Measurements from ENCODE around the gene SGSM1.

SGSM1 gene

GRCh38 chr22:24925586-24926427 lies 119.8 kb downstream of the SGSM1 start:
- Histone ChIP-seq H3K36me3 (replicated peaks) (no peaks in the 10 kb centered on the region), H3K4me1 (no peaks in the 10 kb centered on the region), H3K4me3 (no peak overlapping the region), H3K9me3 (no peaks in the 10 kb centered on the region), H3K27me3 (ENCODE audit: low read depth) (peaks cover 2% of the 10 kb centered on the region; the same call in 1 of the 2 replicates)
- in situ Hi-C loops (cut with MboI; ENCODE audit: low sequenced_read_pairs), result no loop called here
- no peak for DNase-seq (ENCODE audit: low spot score in 2 of 2)

GRCh38 chr22:24926428-24926725 lies 120.4 kb downstream of the SGSM1 start:
- Histone ChIP-seq H3K9me3 (no peaks in the 10 kb centered on the region), H3K4me1 (no peaks in the 10 kb centered on the region), H3K36me3 (replicated peaks) (no peaks in the 10 kb centered on the region), H3K27me3 (ENCODE audit: low read depth) (peaks cover 8% of the 10 kb centered on the region; the same call in 1 of the 2 replicates), H3K4me3 (no peak overlapping the region)
- DNase-seq (ENCODE audit: low spot score in 2 of 2), result no peak
- in situ Hi-C loops (cut with MboI; ENCODE audit: low sequenced_read_pairs), result no loop called here

GRCh38 chr22:24926849-24927579 lies 121.0 kb downstream of the SGSM1 start:
- Histone ChIP-seq H3K4me1 (no peaks in the 10 kb centered on the region), H3K36me3 (replicated peaks) (no peaks in the 10 kb centered on the region), H3K9me3 (no peaks in the 10 kb centered on the region), H3K4me3 (no peak overlapping the region), H3K27me3 (ENCODE audit: low read depth) (peaks cover 14% of the 10 kb centered on the region; the same call in 1 of the 2 replicates)
- DNase-seq (ENCODE audit: low spot score in 2 of 2), result no peak
- in situ Hi-C loops (cut with MboI; ENCODE audit: low sequenced_read_pairs), result no loop called here

- DNase-seq (ENCODE audit: low spot score in 2 of 2), result no peak
- Histone ChIP-seq H3K27me3 (ENCODE audit: low read depth) (peaks cover 15% of the 10 kb centered on the region; the same call in 1 of the 2 replicates), H3K9me3 (no peaks in the 10 kb centered on the region), H3K4me3 (no peak overlapping the region), H3K4me1 (no peaks in the 10 kb centered on the region), H3K36me3 (replicated peaks) (no peaks in the 10 kb centered on the region)
- in situ Hi-C loops (cut with MboI; ENCODE audit: low sequenced_read_pairs), result no loop called here
Measured at GRCh38 chr22:24928322-24928721, 122.3 kb downstream of the SGSM1 start.

- no peaks in the 10 kb centered on the region for H3K4me1 ChIP-seq
- peaks cover 25% of the 10 kb centered on the region for H3K27me3 ChIP-seq (ENCODE audit: low read depth)
- H3K4me3 ChIP-seq, result no peak overlapping the region
- no peaks in the 10 kb centered on the region for H3K36me3 ChIP-seq (replicated peaks)
- in situ Hi-C loops (cut with MboI; ENCODE audit: low sequenced_read_pairs), result no loop called here
- no peak for DNase-seq (ENCODE audit: low spot score in 2 of 2)
- H3K9me3 ChIP-seq, result no peaks in the 10 kb centered on the region
Measured at GRCh38 chr22:24930678-24931077, 124.7 kb downstream of the SGSM1 start.

- in situ Hi-C loops (cut with MboI; ENCODE audit: low sequenced_read_pairs), result no loop called here
- H3K9me3 ChIP-seq, result no peaks in the 10 kb centered on the region
- no peak for DNase-seq (ENCODE audit: low spot score in 2 of 2)
- H3K36me3 ChIP-seq (replicated peaks), result no peaks in the 10 kb centered on the region
- H3K27me3 ChIP-seq (ENCODE audit: low read depth), result peaks cover 22% of the 10 kb centered on the region
- no peak overlapping the region for H3K4me3 ChIP-seq
- no peaks in the 10 kb centered on the region for H3K4me1 ChIP-seq
Measured at GRCh38 chr22:24935771-24936483, 129.9 kb downstream of the SGSM1 start.

- no peak for DNase-seq (ENCODE audit: low spot score in 2 of 2)
- no peaks in the 10 kb centered on the region for H3K9me3 ChIP-seq
- H3K36me3 ChIP-seq (replicated peaks), result no peaks in the 10 kb centered on the region
- H3K4me3 ChIP-seq, result no peak overlapping the region
- no peaks in the 10 kb centered on the region for H3K4me1 ChIP-seq
- in situ Hi-C loops (cut with MboI; ENCODE audit: low sequenced_read_pairs), result no loop called here
- peaks cover 10% of the 10 kb centered on the region for H3K27me3 ChIP-seq (ENCODE audit: low read depth)
Measured at GRCh38 chr22:24937114-24937513, 131.1 kb downstream of the SGSM1 start.

GRCh38 chr22:24938741-24939341 lies 132.8 kb downstream of the SGSM1 start:
- Histone ChIP-seq H3K4me3 (no peak overlapping the region), H3K27me3 (ENCODE audit: low read depth) (peaks cover 10% of the 10 kb centered on the region), H3K4me1 (no peaks in the 10 kb centered on the region), H3K9me3 (no peaks in the 10 kb centered on the region), H3K36me3 (replicated peaks) (no peaks in the 10 kb centered on the region)
- DNase-seq (ENCODE audit: low spot score in 2 of 2), result peak; percentile 54 to 64
- in situ Hi-C loops (cut with MboI; ENCODE audit: low sequenced_read_pairs), result no loop called here

GRCh38 chr22:24942301-24942700 lies 136.3 kb downstream of the SGSM1 start:
- in situ Hi-C loops (cut with MboI; ENCODE audit: low sequenced_read_pairs), result no loop called here
- no peak for DNase-seq (ENCODE audit: low spot score in 2 of 2)
- Histone ChIP-seq H3K27me3 (ENCODE audit: low read depth) (no peaks in the 10 kb centered on the region), H3K4me1 (no peaks in the 10 kb centered on the region), H3K36me3 (replicated peaks) (no peaks in the 10 kb centered on the region), H3K4me3 (no peak overlapping the region), H3K9me3 (no peaks in the 10 kb centered on the region)

- Histone ChIP-seq H3K36me3 (replicated peaks) (no peaks in the 10 kb centered on the region), H3K27me3 (ENCODE audit: low read depth) (no peaks in the 10 kb centered on the region), H3K4me3 (no peak overlapping the region), H3K4me1 (no peaks in the 10 kb centered on the region), H3K9me3 (no peaks in the 10 kb centered on the region)
- in situ Hi-C loops (cut with MboI; ENCODE audit: low sequenced_read_pairs), result no loop called here
- no peak for DNase-seq (ENCODE audit: low spot score in 2 of 2)
Measured at GRCh38 chr22:24944217-24944937, 138.4 kb downstream of the SGSM1 start.

- no peak for DNase-seq (ENCODE audit: low spot score in 2 of 2)
- Histone ChIP-seq H3K9me3 (no peaks in the 10 kb centered on the region), H3K27me3 (ENCODE audit: low read depth) (no peaks in the 10 kb centered on the region), H3K4me3 (no peak overlapping the region), H3K4me1 (peaks cover 4% of the 10 kb centered on the region; the same call in 1 of the 2 replicates), H3K36me3 (replicated peaks) (no peaks in the 10 kb centered on the region)
- in situ Hi-C loops (cut with MboI; ENCODE audit: low sequenced_read_pairs), result no loop called here
Measured at GRCh38 chr22:24945430-24945829, 139.4 kb downstream of the SGSM1 start.

- Histone ChIP-seq H3K9me3 (no peaks in the 10 kb centered on the region), H3K36me3 (replicated peaks) (no peaks in the 10 kb centered on the region), H3K4me3 (no peak overlapping the region), H3K27me3 (ENCODE audit: low read depth) (no peaks in the 10 kb centered on the region), H3K4me1 (peaks cover 4% of the 10 kb centered on the region)
- DNase-seq (ENCODE audit: low spot score in 2 of 2), result no peak
- in situ Hi-C loops (cut with MboI; ENCODE audit: low sequenced_read_pairs), result no loop called here
Measured at GRCh38 chr22:24947383-24947782, 141.4 kb downstream of the SGSM1 start.

- Histone ChIP-seq H3K4me3 (no peak overlapping the region), H3K36me3 (replicated peaks) (no peaks in the 10 kb centered on the region), H3K9me3 (no peaks in the 10 kb centered on the region), H3K4me1 (peaks cover 4% of the 10 kb centered on the region), H3K27me3 (ENCODE audit: low read depth) (no peaks in the 10 kb centered on the region)
- DNase-seq (ENCODE audit: low spot score in 2 of 2), result no peak
- in situ Hi-C loops (cut with MboI; ENCODE audit: low sequenced_read_pairs), result no loop called here
Measured at GRCh38 chr22:24947881-24948280, 141.9 kb downstream of the SGSM1 start.

All from HAP-1 (cell line).